ENCODE measurements around the gene PACRG.
"Not testable (repeated sequence)": the region's sequence is repeated elsewhere in the genome, so short reads cannot be mapped to it uniquely, and the experiment has no call there.

Gene PACRG

DNA sequence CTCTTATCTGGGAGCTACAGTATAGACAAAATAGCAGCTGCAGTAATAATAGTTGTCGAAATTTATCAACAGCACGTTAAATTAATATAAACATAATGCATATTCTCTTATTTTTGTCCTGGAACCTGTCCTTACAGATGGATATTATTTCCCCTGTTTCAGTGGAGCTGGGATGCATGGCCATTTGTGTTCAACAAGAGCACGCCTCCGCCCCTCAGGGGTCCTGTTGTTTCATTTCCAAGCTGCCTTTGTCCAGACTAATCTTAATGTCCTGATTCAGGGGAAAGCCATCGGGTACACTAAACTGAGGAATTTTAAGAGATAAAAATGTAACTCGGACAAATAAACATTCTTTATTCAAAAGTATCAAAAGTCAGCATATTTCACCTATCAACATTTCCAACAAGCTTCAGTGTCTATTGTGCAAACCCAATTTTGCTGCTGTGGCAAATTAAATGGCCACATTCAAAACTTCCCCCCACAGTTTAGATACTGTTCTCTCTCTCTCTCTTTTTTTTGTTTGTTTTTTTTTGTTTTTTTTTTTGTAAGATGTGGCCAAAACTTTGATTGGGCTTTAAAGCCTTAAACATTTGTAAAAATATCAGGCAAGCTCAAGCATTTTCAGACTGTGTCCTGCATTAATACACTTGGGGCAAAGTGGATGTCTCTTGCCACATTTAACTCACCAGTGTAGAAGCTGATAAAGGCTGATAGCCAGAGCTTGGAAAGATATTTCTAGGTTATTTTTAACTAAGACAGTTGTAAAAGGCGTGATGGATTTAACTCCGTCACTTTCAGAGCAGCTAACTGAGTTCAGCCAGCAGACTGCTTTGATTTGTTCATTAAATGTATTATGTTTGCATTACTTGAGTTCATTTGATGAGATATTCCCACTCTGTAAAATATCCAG, 574.2 kb downstream of the PACRG start:
- no peak for DNase-seq

DNA sequence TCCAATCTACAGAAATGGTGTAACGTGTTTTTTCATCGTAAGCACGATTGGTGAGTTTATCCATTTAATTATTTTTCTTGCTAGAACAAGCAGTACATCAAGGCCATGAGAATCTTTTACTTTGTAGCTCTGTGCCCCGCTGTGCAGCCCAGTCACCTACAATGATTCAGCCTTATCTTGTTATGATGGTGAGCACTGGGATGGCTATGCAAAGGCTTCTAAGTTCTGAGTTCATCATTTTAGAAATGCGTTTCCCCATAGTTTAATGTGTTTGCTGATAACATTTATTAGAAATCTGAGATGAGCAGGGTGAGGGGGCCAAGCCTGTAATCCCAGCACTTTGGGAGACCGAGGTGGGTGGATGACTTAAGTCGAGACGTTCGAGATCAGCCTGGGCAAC, 575.0 kb downstream of the PACRG start:
- DNase-seq = no peak

DNA sequence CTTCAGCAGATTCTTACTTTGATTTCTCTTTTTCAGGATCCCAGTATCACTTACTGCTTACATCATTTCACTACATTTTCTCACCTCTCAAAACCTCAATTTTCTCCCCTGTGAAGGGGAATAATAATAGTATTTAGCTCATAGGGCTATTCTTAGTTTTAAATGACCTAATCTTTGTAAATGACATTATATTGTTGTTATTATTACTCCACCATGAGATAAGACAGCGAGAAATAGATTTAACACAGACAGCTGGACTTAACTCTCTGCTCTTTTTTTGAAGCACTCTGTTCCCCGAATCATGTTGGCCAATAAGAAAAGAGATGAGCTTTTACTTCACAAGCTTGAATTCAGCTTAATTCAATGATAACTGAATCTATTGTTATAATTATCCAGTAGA, 578.2 kb downstream of the PACRG start:
- no peak for DNase-seq

DNA sequence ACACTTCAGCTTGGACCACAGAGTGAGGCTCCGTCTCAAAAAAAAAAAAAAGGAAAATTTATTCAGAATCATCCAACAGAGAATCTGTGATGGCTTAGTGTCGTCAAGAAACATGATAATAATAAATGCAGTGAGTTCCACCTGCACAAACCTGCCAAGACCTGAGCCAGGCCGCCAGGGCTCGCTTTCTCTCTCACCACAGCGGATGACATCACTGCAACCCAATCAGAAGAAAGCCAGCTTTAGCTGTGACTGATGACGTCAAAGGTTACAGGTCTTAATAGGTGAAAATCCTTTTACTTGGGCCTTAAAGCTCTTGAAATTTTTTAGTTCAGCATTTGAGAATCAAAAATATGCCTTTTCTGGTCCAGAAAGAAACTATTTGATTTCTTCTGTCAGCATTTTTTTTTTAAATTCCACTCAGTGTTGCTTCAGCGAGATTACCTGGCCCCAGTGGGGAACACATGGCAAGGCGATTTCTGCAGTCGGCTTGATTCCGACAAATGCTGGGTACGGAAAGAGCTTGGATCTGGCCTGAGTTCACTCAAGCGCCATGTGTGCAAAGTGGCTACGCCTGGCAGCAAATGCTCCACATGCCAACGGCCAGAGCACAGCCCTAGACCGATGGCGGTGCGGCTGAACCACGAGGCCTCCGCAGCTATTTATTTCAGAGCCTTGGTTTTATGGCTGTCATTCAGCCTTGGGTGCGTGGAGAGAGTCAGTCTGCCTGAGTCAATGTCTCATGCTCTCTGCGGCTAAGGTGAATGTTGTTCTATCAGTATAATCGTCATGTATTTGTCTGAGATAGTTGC, 581.1 kb downstream of the PACRG start:
- no peak for DNase-seq

DNA sequence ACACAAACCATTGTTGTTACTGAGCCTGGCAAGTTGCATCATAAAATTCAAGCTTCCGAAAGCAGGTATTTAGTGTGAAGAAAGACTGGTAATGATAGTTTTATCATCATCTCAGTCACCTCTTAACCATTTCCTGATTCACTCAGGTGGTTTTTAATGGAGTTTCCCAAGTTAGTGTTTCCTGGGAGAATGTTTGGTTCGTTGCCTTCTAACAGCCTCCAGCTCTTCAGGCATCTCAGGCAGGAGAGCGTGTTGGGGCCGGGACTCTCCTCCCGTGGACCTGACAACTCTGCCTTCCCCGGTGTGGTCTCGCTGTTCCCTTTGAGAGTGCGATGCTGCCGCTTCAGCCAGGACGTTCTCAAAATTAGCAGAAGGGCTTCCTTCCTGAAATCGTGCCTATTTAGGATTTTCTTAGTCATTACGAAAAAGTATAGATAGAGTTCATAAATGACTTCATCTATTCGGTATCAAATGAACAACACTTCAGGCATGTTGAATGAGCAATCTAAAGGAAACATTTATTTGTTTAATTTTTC, 581.8 kb downstream of the PACRG start:
- DNase-seq = no peak

DNA sequence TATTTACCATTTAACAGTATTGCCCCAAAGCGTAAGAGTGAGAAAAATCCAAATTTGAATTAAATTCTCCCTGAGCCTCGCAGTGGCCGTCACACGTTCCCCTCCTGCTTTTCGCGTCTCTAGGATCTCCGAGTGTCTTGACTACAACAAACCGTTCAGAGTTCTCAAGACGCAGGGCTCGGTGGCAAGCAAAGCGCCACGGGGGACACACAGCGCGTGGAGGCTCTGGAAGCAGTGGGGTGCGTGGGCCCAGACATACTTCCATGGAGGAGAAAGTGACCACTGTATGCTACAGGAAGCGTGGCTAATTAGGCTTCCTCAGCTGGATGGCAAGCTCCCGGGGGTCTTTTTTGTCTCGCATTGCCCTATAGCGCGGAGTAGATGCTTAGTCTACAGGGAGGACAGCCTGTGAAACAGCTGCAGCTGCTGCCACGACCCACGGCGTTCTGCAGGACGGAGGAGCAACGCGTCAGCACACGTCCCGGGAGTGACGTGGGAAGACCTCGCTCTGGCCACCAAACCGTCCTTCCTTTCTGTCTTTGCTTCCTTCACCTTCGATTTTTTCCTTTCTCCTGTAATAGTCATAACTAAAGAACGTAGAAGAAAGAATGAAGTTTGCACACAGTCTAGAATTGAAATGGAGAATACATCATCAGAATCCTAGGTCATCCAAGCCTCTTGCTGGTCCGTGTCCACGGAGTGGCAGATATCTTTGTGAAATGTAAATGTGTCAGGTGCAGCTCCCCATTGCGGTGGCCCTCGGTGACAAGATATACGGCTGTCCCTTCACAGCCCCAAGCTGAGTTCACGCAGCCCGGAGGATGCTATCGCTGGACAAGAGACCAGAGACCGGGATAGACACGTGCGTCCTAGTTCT, 582.6 kb downstream of the PACRG start:
- no peak for DNase-seq

DNA sequence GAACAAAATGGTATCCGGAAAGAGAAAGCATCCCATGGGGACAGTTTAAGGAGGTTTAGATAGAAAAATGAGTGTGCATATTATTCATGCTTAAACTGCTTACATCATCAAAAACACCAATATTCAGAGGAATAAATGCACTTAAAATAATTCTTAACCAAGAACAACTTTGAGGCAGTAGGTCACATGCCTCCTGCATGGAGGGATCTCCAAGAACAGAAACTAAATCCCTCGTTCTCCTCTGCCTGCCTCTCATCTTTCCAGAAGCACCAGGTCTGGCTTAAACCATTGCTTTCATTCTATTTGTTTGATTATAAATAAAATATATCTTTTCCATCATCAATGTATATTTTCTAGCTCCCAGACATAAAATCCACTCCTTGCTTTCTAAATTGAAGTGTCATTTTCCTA, 583.2 kb downstream of the PACRG start:
- no peak for DNase-seq

DNA sequence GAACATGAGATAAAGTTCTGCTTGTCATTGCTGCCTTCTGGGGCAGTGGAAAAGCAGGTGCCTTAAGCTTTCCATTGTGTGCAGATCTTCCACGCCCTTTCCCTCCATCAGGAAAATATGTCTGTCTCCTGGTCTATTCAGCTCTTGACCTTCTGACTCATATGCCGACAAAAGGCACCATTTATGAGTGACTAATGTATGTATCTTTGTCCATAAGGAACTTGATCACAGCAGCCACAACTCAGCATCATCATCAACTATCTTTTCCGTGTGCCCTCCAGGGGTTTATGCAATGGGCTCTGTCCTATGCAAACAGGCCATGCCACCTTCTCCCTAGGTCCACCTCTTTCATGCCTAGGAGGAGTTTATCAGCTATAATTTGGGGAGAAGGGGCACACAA, 584.1 kb downstream of the PACRG start:
- DNase-seq = no peak

DNA sequence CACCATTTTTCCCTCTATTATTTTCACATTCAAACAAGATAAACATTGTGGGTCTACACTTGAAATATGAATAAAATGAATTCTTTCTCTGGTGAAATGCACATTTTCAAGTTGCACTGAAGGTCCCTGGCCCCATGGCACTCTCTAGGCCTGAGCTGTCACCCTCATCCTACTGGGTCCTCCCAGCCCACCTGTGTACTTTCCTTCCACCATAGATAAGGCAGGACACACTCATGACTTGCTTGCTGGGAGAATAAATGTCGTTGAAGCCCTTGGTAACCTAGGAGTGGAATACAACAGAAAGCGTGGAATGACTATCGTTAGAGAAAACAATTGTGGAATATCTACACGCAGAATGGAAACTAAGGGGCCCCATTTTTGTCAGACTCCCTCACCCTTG, 585.8 kb downstream of the PACRG start:
- no peak for DNase-seq

DNA sequence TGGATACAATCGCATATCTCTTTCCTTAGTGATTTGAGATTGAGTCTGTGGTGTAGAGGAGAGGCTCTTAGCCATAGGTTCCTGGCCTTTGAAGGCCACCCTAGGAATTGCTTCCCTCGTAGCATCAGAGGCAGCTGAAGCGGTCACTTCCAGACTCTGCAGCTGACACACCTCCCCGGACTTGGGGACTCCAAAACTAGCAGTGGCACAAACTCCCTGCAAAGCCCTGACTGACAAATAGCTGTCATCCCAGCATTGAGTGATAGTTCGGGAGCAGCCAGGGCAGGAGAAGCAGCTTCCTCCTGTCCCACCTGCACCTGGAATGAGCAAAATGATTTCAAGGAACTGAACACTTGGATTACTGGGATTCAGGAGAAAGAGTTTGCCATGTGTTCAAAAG, 586.2 kb downstream of the PACRG start:
- DNase-seq = no peak

DNA sequence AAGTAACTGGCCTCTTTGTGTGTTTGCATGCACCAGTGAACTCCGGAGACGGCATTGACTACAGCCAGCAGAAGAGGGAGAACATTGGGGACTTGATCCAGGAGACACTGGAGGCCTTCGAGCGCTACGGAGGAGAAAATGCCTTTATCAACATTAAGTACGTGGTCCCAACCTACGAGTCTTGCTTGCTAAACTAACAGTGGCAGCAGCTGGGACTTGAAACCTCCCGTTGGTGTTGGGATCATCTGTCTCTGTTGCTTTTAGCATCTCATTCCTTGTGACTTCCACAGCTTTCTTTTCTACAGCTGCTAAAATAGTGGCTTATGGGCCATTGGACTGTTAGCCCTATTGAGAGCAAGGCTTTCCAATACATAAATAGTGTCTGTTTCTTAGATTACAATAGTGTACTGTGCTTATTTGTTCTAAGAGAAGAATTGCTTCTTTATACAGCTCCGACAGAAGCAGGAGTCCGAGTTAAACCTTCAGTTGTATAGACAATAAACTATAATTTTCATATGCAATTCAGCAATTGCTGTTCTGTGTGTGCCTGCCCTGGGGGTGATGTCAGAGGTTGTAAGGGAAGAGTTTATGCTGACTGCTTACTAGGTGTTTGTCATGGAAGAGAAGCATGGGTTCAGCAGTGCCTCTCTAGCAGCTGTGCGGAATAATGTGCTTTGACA, 587.2 kb downstream of the PACRG start:
- no peak for DNase-seq

DNA sequence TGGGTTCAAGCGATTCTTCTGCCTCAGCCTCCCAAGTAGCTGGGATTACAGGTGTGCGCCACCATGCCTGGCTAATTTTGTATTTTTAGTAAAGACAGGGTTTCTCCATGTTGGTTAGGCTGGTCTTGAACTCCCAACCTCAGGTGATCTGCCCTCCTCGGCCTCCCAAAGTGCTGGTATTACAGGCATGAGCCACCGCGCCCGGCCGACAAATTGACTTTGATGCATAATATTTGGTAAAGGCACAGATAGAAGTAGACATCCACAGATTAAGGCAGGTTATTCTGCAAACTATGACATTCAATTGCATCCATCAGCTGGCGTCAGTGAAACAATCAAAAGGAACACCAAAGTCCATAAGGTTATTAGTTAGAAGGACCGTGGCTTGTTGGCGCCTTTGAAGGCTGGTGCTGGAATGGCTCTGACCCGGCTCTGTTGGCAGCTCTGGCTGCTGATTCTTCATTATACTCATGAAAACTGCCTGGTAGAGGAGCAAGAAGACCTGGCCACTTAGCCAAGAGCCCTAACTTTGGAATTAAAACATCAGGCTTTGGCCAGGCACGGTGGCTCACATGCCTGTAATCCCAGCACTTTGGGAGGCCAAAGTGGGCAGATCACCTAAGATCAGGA, 589.2 kb downstream of the PACRG start:
- not testable (repeated sequence) for DNase-seq

DNA sequence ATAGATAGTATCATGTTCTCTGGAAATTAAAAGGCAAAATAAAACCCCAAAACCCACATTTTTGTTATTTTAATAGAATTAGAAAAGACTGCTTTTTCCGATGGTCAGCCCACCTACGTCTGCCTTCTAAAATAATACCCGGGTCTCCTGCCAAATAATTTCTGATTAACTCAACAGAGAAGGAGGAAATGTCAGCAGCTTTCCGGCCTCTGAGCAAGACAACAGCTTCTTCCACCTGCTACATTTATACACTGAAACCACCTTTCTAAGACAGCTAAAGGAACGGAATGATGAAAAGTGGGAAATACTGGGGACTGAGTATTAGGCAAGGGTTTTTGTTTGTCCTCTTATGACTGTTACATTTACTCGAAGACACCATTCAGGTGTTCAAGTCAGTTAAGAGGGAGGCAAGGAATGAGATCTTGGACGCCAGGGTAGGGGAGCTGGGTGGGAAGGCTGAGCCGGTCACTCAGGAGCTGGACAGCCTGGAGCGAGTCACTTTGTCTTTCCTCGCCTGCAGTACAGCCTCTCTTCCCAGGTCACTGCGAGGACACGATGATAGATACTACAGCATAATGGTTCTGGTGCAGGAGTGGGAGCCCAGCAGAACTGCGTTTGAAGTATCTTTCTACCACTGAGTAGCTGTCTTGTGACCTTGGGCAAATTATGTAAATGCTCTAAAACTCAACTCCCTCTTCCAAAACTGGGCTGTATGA, 590.5 kb downstream of the PACRG start:
- DNase-seq = no peak

DNA sequence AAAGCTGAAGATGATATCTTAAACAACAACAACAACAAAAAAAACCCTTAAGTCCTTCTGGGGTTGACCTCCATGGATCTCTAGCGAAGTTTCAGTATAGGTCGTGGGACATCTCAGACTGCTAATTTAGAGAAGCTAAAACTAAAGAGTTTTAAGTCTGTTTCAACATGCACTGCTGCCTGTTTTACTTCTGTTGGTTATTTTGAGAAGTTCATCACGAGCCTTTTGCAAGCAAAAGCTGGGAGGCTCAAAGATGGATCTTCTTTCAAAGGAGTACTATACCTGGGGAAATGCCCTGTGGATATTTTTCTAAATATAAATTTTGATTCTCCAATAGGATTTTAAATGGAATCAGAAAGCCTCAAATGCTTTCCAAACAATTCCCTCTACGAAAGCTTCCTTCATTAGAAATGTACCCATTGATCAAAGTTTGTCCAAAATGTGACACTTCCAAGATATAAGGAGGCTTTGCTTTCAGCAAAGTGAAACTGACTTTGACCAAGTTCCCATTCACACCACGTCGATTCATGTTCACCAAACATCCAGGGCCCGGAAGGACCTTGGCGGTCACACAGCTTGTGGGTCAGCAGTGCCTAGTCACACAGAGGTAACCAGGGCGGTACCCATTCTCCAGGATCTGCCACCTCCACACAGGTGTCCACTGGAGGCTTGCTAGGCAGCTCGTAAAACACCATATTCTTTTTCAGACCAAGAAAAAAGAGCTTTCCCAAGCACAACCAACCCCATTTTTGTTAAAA, 592.0 kb downstream of the PACRG start:
- no peak for DNase-seq

DNA sequence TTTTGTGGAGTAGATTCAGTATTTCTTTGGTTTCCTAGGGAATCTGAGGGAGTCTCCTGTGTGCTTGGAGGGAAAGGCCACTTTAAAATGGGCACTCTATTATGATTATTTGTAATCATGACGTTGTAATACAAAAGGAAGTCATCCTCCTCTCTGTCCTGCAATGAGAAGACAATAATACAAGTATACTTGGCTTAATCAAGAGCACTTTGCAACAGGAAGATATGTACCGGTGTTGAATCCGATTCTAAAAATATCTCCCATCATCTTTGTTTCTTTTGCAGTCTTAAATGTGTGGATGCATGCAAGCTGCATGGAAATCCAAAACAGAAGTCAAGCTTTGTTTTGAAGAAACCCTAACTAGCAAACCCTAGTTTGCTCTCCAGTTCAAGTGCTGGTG, 592.6 kb downstream of the PACRG start:
- no peak for DNase-seq

DNA sequence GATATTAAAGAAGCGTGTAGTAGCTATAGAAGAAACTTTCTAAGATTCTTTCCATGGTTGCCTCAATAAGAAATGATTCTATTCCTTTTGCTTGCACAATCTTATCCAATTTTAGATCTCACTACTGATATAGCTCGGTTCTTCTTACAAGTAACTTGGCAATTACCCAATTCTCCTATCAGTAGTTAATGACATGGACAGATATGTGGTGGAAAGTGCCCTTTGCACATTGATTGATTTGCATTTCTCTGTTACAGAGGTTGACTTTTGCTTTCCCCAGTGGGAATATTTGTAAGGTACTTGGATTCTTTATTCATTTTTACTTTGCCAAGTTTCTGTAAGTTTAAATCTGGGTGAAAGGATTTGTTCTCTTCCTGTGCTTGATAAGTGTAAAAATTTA, 593.0 kb downstream of the PACRG start:
- no peak for DNase-seq

DNA sequence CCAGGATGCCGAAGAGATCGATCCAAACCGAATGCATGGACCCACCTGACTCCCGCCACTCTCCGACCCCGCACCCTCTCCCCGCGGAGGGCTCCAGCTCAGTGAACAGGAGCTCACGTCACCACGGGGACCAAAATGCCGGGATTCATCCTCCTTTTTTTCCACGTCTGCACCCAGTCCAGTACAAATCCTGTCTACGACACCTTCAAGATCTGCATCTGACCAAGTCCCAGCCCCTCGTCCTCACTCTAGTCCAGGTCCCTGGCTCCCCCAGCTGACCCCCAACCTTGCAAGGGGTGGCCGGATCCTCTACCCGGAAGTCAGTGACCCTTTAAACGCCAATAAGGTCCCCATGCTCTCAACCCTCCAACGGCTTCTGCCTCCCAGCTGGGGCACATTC, 593.9 kb downstream of the PACRG start:
- DNase-seq = no peak

DNA sequence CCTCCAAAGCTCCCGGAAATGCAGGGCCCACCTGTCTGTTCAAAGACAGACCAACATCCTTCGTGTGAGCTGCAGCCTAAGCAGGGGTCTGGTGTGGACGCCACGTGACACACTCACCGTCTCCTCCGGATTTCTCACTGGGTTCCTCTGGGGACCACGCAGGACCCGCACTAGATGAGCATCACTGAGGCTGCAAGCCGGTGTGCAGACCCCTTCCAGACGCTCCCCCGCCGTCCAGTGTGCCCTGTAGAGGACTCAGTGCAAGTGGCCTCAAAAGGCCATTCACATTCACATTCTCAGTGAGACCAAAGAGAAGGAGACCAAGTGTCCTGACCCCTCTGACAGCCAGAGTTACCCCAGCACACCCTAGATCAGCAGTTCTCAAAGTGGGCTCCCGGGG, 595.5 kb downstream of the PACRG start:
- DNase-seq = no peak

DNA sequence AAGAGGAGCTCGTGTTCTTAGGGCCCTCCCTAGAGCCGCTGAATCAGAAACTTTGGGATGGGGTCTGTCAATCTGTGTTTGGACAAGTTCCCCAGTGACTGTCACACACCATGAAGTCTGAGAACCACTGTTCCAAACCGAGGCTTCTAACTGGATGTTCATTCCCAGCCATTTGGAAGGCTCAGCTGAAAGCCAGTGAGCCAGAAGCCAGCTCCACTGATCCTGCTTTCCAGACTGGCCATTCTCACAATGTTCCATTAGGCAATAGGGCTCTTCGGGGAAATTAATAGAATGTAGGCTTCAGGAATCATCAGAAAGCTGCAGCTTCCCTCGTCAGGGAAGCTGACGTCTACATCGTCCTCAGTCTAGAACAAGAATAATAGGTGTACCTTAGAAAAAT, 595.9 kb downstream of the PACRG start:
- DNase-seq = no peak

DNA sequence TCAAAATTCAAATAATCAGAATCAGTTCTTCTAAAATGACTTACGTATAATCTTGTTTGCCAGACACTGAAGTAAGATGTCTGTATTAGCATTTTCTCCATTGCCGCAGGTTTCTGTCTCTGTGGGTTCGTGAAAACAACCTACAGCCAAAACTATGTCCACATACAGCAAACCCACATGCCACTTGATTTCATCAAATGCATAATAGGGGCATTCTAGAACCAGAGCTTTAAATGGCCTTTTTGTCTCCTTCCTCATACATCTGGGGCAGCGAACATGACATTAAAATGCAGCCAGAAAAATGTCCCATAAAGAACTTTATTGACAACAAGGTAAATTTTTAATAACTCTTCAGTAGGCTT, 596.5 kb downstream of the PACRG start:
- DNase-seq = no peak
